Fibroblast of the conjunctiva (primary cell): ENCODE measurements around the gene XPO5.
"Not testable (repeated sequence)": the region's sequence is repeated elsewhere in the genome, so short reads cannot be mapped to it uniquely, and the experiment has no call there.

Experiments used
- DNase-seq: peaks from one replicate; pipeline ENCODE4 v3.0.0-alpha.2; 2010; ENCODE audit warnings: low read depth

Gene XPO5

GRCh38 chr6:43575772-43576551, at the start of gene XPO5, which contains the start of gene POLH:
Gene XPO5 (minus strand): TSS chr6:43576038. CDS start chr6:43575864, 174 bp downstream.
Gene POLH (plus strand): TSS chr6:43576185. CDS start chr6:43582320, 6,135 bp downstream.
- DNase-seq, result peak; percentile 85

GRCh38 chr6:43625393-43625992, 49.7 kb upstream of the XPO5 start:
- DNase-seq, result no peak

GRCh38 chr6:43624786-43625288, 49.0 kb upstream of the XPO5 start:
- no peak for DNase-seq

GRCh38 chr6:43623880-43624785, 48.3 kb upstream of the XPO5 start:
- no peak for DNase-seq

GRCh38 chr6:43622541-43622940, 46.7 kb upstream of the XPO5 start:
- DNase-seq, result no peak

- no peak for DNase-seq
Observed at GRCh38 chr6:43621836-43622180, 46.0 kb upstream of the XPO5 start.

GRCh38 chr6:43621078-43621835, 45.4 kb upstream of the XPO5 start:
- no peak for DNase-seq

- no peak for DNase-seq
Observed at GRCh38 chr6:43616725-43617472, 41.1 kb upstream of the XPO5 start.

- DNase-seq, result no peak
Observed at GRCh38 chr6:43614396-43614730, 38.5 kb upstream of the XPO5 start.

GRCh38 chr6:43613721-43614395, 38.0 kb upstream of the XPO5 start:
- no peak for DNase-seq

- DNase-seq, result no peak
Observed at GRCh38 chr6:43610431-43610830, 34.6 kb upstream of the XPO5 start.

GRCh38 chr6:43609402-43609801, 33.6 kb upstream of the XPO5 start:
- DNase-seq, result no peak

GRCh38 chr6:43608807-43609206, 33.0 kb upstream of the XPO5 start:
- DNase-seq, result no peak

GRCh38 chr6:43608310-43608763, 32.5 kb upstream of the XPO5 start:
- DNase-seq, result peak; percentile 80

- no peak for DNase-seq
Observed at GRCh38 chr6:43606019-43606418, 30.2 kb upstream of the XPO5 start.

GRCh38 chr6:43604174-43604573, 28.3 kb upstream of the XPO5 start:
- DNase-seq, result peak; percentile 53

- no peak for DNase-seq
Observed at GRCh38 chr6:43600595-43600994, 24.8 kb upstream of the XPO5 start.

GRCh38 chr6:43593938-43594337, 18.1 kb upstream of the XPO5 start:
- DNase-seq, result no peak

- not testable (repeated sequence) for DNase-seq
Observed at GRCh38 chr6:43589564-43589963, 13.7 kb upstream of the XPO5 start.

- no peak for DNase-seq
Observed at GRCh38 chr6:43588194-43588593, 12.4 kb upstream of the XPO5 start.
